Mucosa of gallbladder (tissue), 1 donor: ENCODE measurements around the gene SRCAP. TPM values are rescaled to one million over a fixed set of nuclear protein-coding genes. Genes with fewer than 3 reads are reported as not detected.

Source experiments
- DNase-seq: peaks from one replicate; pipeline ENCODE4 v3.0.0-alpha.2; 2020; ENCODE audit warnings: low spot score
- total RNA-seq: library from RNA; stranded (reverse); gene quantifications from one replicate; pipeline ENCODE4 v1.2.1, GENCODE V29; 2021
- donor health status: DM: no; HTN: no; CAD: no.

SRCAP gene
- total RNA-seq, 1 donor from 2014 or later, result 89.5 TPM

- no peak for DNase-seq
These were observed 38.2 kb downstream of the SRCAP start for GRCh38 chr16:30736995-30737793.

- DNase-seq, result no peak
These were observed 39.0 kb downstream of the SRCAP start for GRCh38 chr16:30737794-30738648.

- no peak for DNase-seq
These were observed 40.3 kb downstream of the SRCAP start for GRCh38 chr16:30738984-30739951.

GRCh38 chr16:30740364-30741251 lies 41.6 kb downstream of the SRCAP start:
- peak; percentile 92 for DNase-seq

GRCh38 chr16:30741461-30741914 lies 42.5 kb downstream of the SRCAP start:
- DNase-seq, result peak; percentile 80

- no peak for DNase-seq
These were observed 44.7 kb downstream of the SRCAP start for GRCh38 chr16:30743716-30744115.

GRCh38 chr16:30744183-30744582 lies 45.2 kb downstream of the SRCAP start:
- no peak for DNase-seq

- DNase-seq, result no peak
These were observed 46.1 kb downstream of the SRCAP start for GRCh38 chr16:30745082-30745481.

- no peak for DNase-seq
These were observed 47.7 kb downstream of the SRCAP start for GRCh38 chr16:30746638-30747175.

- DNase-seq, result no peak
These were observed 48.4 kb downstream of the SRCAP start for GRCh38 chr16:30747331-30747730.

GRCh38 chr16:30747799-30748633 lies 49.0 kb downstream of the SRCAP start, which contains the start of gene PHKG2:
Gene PHKG2 (plus strand): TSS chr16:30748425. CDS start chr16:30748821, 396 bp downstream.
- peak; percentile 99 for DNase-seq

GRCh38 chr16:30748634-30749445 lies 49.9 kb downstream of the SRCAP start:
- no peak for DNase-seq

GRCh38 chr16:30750201-30750600 lies 51.2 kb downstream of the SRCAP start:
- DNase-seq, result no peak

- DNase-seq, result no peak
These were observed 52.0 kb downstream of the SRCAP start for GRCh38 chr16:30750876-30751465.

GRCh38 chr16:30753596-30753995 lies 54.6 kb downstream of the SRCAP start:
- no peak for DNase-seq

GRCh38 chr16:30755955-30756780 lies 57.2 kb downstream of the SRCAP start:
- no peak for DNase-seq

- DNase-seq, result no peak
These were observed 57.8 kb downstream of the SRCAP start for GRCh38 chr16:30756781-30757100.
